ENCODE results near the gene GRAMD4. TPM values are rescaled to one million over a fixed set of nuclear protein-coding genes. Genes with fewer than 3 reads are reported as not detected.

GRAMD4 gene
- total and polyA plus RNA-seq, 4 donors: 25.1 to 42.5 (median 39.5) TPM

GRCh38 chr22:46596032-46596441, 24.1 kb upstream of the GRAMD4 start:
- DNase-seq (ENCODE audit: low read depth in 4 of 6, low spot score in 6 of 6): peak in 1 of 6 donors; percentile 64
- H3K36me3 ChIP-seq (ENCODE audit: control insufficient read depth, insufficient read depth, low read length): peaks cover 12% of the 10 kb centered on the region
- no peak overlapping the region for H3K4me3 ChIP-seq (ENCODE audit: low read depth, low read length)
- peaks cover 48% of the 10 kb centered on the region for H3K4me1 ChIP-seq (ENCODE audit: control insufficient read depth, insufficient read depth, low read length)
- no peaks in the 10 kb centered on the region for H3K27me3 ChIP-seq (ENCODE audit: control insufficient read depth, insufficient read depth, low read length)
- no peak overlapping the region for H3K27ac ChIP-seq (ENCODE audit: low read depth, low read length)
- WGBS (ENCODE audit: insufficient coverage): 36% methylated on average over 10 of the region's 10 CpGs
- H3K9me3 ChIP-seq (ENCODE audit: control insufficient read depth, insufficient read depth, low read length): no peaks in the 10 kb centered on the region

- peaks cover 45% of the 10 kb centered on the region for H3K4me1 ChIP-seq (ENCODE audit: control insufficient read depth, insufficient read depth, low read length)
- WGBS (ENCODE audit: insufficient coverage): 67% methylated on average over 7 of the region's 7 CpGs
- DNase-seq (ENCODE audit: low read depth in 4 of 6, low spot score in 6 of 6): no peak
These were observed 23.4 kb upstream of the GRAMD4 start for GRCh38 chr22:46596819-46597218.

GRCh38 chr22:46598224-46598623, 22.0 kb upstream of the GRAMD4 start:
- Histone ChIP-seq H3K9me3 (ENCODE audit: control insufficient read depth, insufficient read depth, low read length) (no peaks in the 10 kb centered on the region), H3K4me1 (ENCODE audit: control insufficient read depth, insufficient read depth, low read length) (peaks cover 36% of the 10 kb centered on the region), H3K27me3 (ENCODE audit: control insufficient read depth, insufficient read depth, low read length) (no peaks in the 10 kb centered on the region), H3K4me3 (ENCODE audit: low read depth, low read length) (no peak overlapping the region), H3K27ac (ENCODE audit: low read depth, low read length) (no peak overlapping the region), H3K36me3 (ENCODE audit: control insufficient read depth, insufficient read depth, low read length) (peaks cover 18% of the 10 kb centered on the region)
- no peak for DNase-seq (ENCODE audit: low read depth in 4 of 6, low spot score in 6 of 6)
- 91% methylated on average over 7 of the region's 7 CpGs for WGBS (ENCODE audit: insufficient coverage)

More at GRCh38 chr22:46596819-46597218, 23.4 kb upstream of the GRAMD4 start:
- Histone ChIP-seq H3K36me3 (ENCODE audit: control insufficient read depth, insufficient read depth, low read length) (peaks cover 13% of the 10 kb centered on the region), H3K4me3 (ENCODE audit: low read depth, low read length) (no peak overlapping the region), H3K27ac (ENCODE audit: low read depth, low read length) (no peak overlapping the region), H3K9me3 (ENCODE audit: control insufficient read depth, insufficient read depth, low read length) (no peaks in the 10 kb centered on the region), H3K27me3 (ENCODE audit: control insufficient read depth, insufficient read depth, low read length) (no peaks in the 10 kb centered on the region)

GRCh38 chr22:46598737-46599424, 21.3 kb upstream of the GRAMD4 start:
- H3K27me3 ChIP-seq (ENCODE audit: control insufficient read depth, insufficient read depth, low read length): no peaks in the 10 kb centered on the region
- no peak overlapping the region for H3K4me3 ChIP-seq (ENCODE audit: low read depth, low read length)
- peaks cover 31% of the 10 kb centered on the region for H3K4me1 ChIP-seq (ENCODE audit: control insufficient read depth, insufficient read depth, low read length)
- H3K9me3 ChIP-seq (ENCODE audit: control insufficient read depth, insufficient read depth, low read length): no peaks in the 10 kb centered on the region
- peaks cover 15% of the 10 kb centered on the region for H3K36me3 ChIP-seq (ENCODE audit: control insufficient read depth, insufficient read depth, low read length)
- H3K27ac ChIP-seq (ENCODE audit: low read depth, low read length): no peak overlapping the region
- WGBS (ENCODE audit: insufficient coverage): 85% methylated on average over 14 of the region's 18 CpGs
- no peak for DNase-seq (ENCODE audit: low read depth in 4 of 6, low spot score in 6 of 6)

- Histone ChIP-seq H3K4me1 (ENCODE audit: control insufficient read depth, insufficient read depth, low read length) (peaks cover 24% of the 10 kb centered on the region), H3K36me3 (ENCODE audit: control insufficient read depth, insufficient read depth, low read length) (peaks cover 10% of the 10 kb centered on the region), H3K27me3 (ENCODE audit: control insufficient read depth, insufficient read depth, low read length) (no peaks in the 10 kb centered on the region), H3K9me3 (ENCODE audit: control insufficient read depth, insufficient read depth, low read length) (no peaks in the 10 kb centered on the region), H3K4me3 (ENCODE audit: low read depth, low read length) (no peak overlapping the region), H3K27ac (ENCODE audit: low read depth, low read length) (no peak overlapping the region)
- 78% methylated on average over 9 of the region's 15 CpGs for WGBS (ENCODE audit: insufficient coverage)
- no peak for DNase-seq (ENCODE audit: low read depth in 4 of 6, low spot score in 6 of 6)
These were observed 19.9 kb upstream of the GRAMD4 start for GRCh38 chr22:46600273-46600796.

GRCh38 chr22:46602025-46602424, 18.2 kb upstream of the GRAMD4 start:
- DNase-seq (ENCODE audit: low read depth in 4 of 6, low spot score in 6 of 6): no peak
- Histone ChIP-seq H3K4me3 (ENCODE audit: low read depth, low read length) (no peak overlapping the region), H3K9me3 (ENCODE audit: control insufficient read depth, insufficient read depth, low read length) (no peaks in the 10 kb centered on the region), H3K36me3 (ENCODE audit: control insufficient read depth, insufficient read depth, low read length) (peaks cover 6% of the 10 kb centered on the region), H3K4me1 (ENCODE audit: control insufficient read depth, insufficient read depth, low read length) (peaks cover 13% of the 10 kb centered on the region), H3K27ac (ENCODE audit: low read depth, low read length) (no peak overlapping the region), H3K27me3 (ENCODE audit: control insufficient read depth, insufficient read depth, low read length) (no peaks in the 10 kb centered on the region)
- WGBS (ENCODE audit: insufficient coverage): 91% methylated on average over 13 of the region's 15 CpGs

GRCh38 chr22:46604306-46604690, 15.9 kb upstream of the GRAMD4 start:
- no peak for DNase-seq (ENCODE audit: low read depth in 4 of 6, low spot score in 6 of 6)
- Histone ChIP-seq H3K27me3 (ENCODE audit: control insufficient read depth, insufficient read depth, low read length) (no peaks in the 10 kb centered on the region), H3K4me1 (ENCODE audit: control insufficient read depth, insufficient read depth, low read length) (peaks cover 17% of the 10 kb centered on the region), H3K9me3 (ENCODE audit: control insufficient read depth, insufficient read depth, low read length) (no peaks in the 10 kb centered on the region), H3K27ac (ENCODE audit: low read depth, low read length) (no peak overlapping the region), H3K4me3 (ENCODE audit: low read depth, low read length) (no peak overlapping the region), H3K36me3 (ENCODE audit: control insufficient read depth, insufficient read depth, low read length) (peaks cover 13% of the 10 kb centered on the region)
- WGBS (ENCODE audit: insufficient coverage): 68% methylated on average over 4 of the region's 8 CpGs

- Histone ChIP-seq H3K27me3 (ENCODE audit: control insufficient read depth, insufficient read depth, low read length) (no peaks in the 10 kb centered on the region), H3K4me3 (ENCODE audit: low read depth, low read length) (no peak overlapping the region), H3K9me3 (ENCODE audit: control insufficient read depth, insufficient read depth, low read length) (no peaks in the 10 kb centered on the region), H3K27ac (ENCODE audit: low read depth, low read length) (no peak overlapping the region), H3K4me1 (ENCODE audit: control insufficient read depth, insufficient read depth, low read length) (peaks cover 25% of the 10 kb centered on the region), H3K36me3 (ENCODE audit: control insufficient read depth, insufficient read depth, low read length) (peaks cover 17% of the 10 kb centered on the region)
- 100% methylated on average over 4 of the region's 6 CpGs for WGBS (ENCODE audit: insufficient coverage)
- no peak for DNase-seq (ENCODE audit: low read depth in 4 of 6, low spot score in 6 of 6)
These were observed 15.1 kb upstream of the GRAMD4 start for GRCh38 chr22:46605117-46605516.

GRCh38 chr22:46606886-46607285, 13.3 kb upstream of the GRAMD4 start:
- peaks cover 16% of the 10 kb centered on the region for H3K36me3 ChIP-seq (ENCODE audit: control insufficient read depth, insufficient read depth, low read length)
- H3K27me3 ChIP-seq (ENCODE audit: control insufficient read depth, insufficient read depth, low read length): no peaks in the 10 kb centered on the region
- H3K4me1 ChIP-seq (ENCODE audit: control insufficient read depth, insufficient read depth, low read length): peaks cover 33% of the 10 kb centered on the region
- H3K9me3 ChIP-seq (ENCODE audit: control insufficient read depth, insufficient read depth, low read length): no peaks in the 10 kb centered on the region
- no peak for DNase-seq (ENCODE audit: low read depth in 4 of 6, low spot score in 6 of 6)
- no peak overlapping the region for H3K4me3 ChIP-seq (ENCODE audit: low read depth, low read length)
- no peak overlapping the region for H3K27ac ChIP-seq (ENCODE audit: low read depth, low read length)
- 53% methylated on average over 3 of the region's 9 CpGs for WGBS (ENCODE audit: insufficient coverage)

- peaks cover 11% of the 10 kb centered on the region for H3K36me3 ChIP-seq (ENCODE audit: control insufficient read depth, insufficient read depth, low read length)
- WGBS (ENCODE audit: insufficient coverage): 91% methylated on average over 27 of the region's 27 CpGs
These were observed 12.6 kb upstream of the GRAMD4 start for GRCh38 chr22:46607483-46608114.

More at GRCh38 chr22:46607483-46608114, 12.6 kb upstream of the GRAMD4 start:
- Histone ChIP-seq H3K27ac (ENCODE audit: low read depth, low read length) (no peak overlapping the region), H3K4me1 (ENCODE audit: control insufficient read depth, insufficient read depth, low read length) (peaks cover 37% of the 10 kb centered on the region), H3K4me3 (ENCODE audit: low read depth, low read length) (no peak overlapping the region), H3K9me3 (ENCODE audit: control insufficient read depth, insufficient read depth, low read length) (no peaks in the 10 kb centered on the region), H3K27me3 (ENCODE audit: control insufficient read depth, insufficient read depth, low read length) (no peaks in the 10 kb centered on the region)
- no peak for DNase-seq (ENCODE audit: low read depth in 4 of 6, low spot score in 6 of 6)
